HEK293 (cell line): ENCODE data around the gene DOCK9.

Experiments
- CTCF ChIA-PET: fragments of 350-600 bp; formaldehyde crosslinking; extraction: SDS; loops from one replicate; lab custom pipeline; 2021; ENCODE audit warnings: antibody characterized with exemption; lab: Yijun Ruan, JAX
- POLR2A ChIA-PET: fragments of 300-600 bp; formaldehyde crosslinking; extraction: SDS; loops from one replicate; lab custom pipeline; 2020; ENCODE audit warnings: antibody characterized with exemption, inconsistent platforms; lab: Yijun Ruan, JAX
- H3K27ac ChIP-seq: fragments of 200-500 bp; sonication (Bioruptor generic); 2 replicates; pipeline ENCODE4 v1.5.1; 2014; ENCODE audit warnings: low read depth, low read length, control low read depth, inconsistent platforms; ENCODE audit errors: extremely low read depth
- H3K36me3 ChIP-seq, 2 experiments: fragments of 200-500 bp in 1 of 2; sonication (Bioruptor generic) in 1 of 2; 1 replicate in 1 of 2; 2 replicates in 1 of 2; pipeline ENCODE4 v1.5.1; 2014 to 2017; ENCODE audit warnings: inconsistent platforms in 2 of 2, low read length in 2 of 2; ENCODE audit not compliant: control insufficient read depth in 2 of 2, insufficient read depth in 1 of 2
- H3K4me1 ChIP-seq: fragments of 200-500 bp; sonication (Bioruptor generic); 2 replicates; pipeline ENCODE4 v1.5.1; 2014; ENCODE audit warnings: mild to moderate bottlenecking, low read length, inconsistent platforms; ENCODE audit not compliant: control insufficient read depth, insufficient read depth
- H3K4me3 ChIP-seq: 2 replicates; pipeline ENCODE4 v1.5.1; 2011; ENCODE audit warnings: low read depth, mild to moderate bottlenecking, control low read depth, low read length, moderate library complexity
- H3K9me3 ChIP-seq: fragments of 200-500 bp; sonication (Bioruptor generic); 2 replicates; pipeline ENCODE4 v1.5.1; 2014; ENCODE audit warnings: low read depth, low read length, inconsistent platforms; ENCODE audit not compliant: control insufficient read depth, insufficient read depth
- FEZF1 ChIP-seq: fragments of 450-650 bp; formaldehyde crosslinking; IDR thresholded peaks from 2 replicates; pipeline ENCODE4 v1.5.1; 2016; ENCODE audit warnings: missing biosample characterization, missing genetic modification characterization
- GLIS2 ChIP-seq: fragments of 450-650 bp; formaldehyde crosslinking; IDR thresholded peaks from 2 replicates; pipeline ENCODE4 v1.5.1; 2016; ENCODE audit warnings: missing biosample characterization, missing genetic modification characterization
- PATZ1 ChIP-seq: fragments of 450-650 bp; formaldehyde crosslinking; IDR thresholded peaks from 2 replicates; pipeline ENCODE4 v1.5.1; 2016; ENCODE audit warnings: missing biosample characterization, missing genetic modification characterization
- PRDM10 ChIP-seq: fragments of 450-650 bp; formaldehyde crosslinking; IDR thresholded peaks from 2 replicates; pipeline ENCODE4 v1.5.1; 2016; ENCODE audit warnings: missing biosample characterization, missing genetic modification characterization
- SP7 ChIP-seq: fragments of 450-650 bp; formaldehyde crosslinking; IDR thresholded peaks from 2 replicates; pipeline ENCODE4 v1.5.1; 2016; ENCODE audit warnings: missing biosample characterization, missing genetic modification characterization
- TSHZ1 ChIP-seq: fragments of 450-650 bp; formaldehyde crosslinking; IDR thresholded peaks from 2 replicates; pipeline ENCODE4 v1.5.1; 2016; ENCODE audit warnings: missing biosample characterization, missing genetic modification characterization, borderline replicate concordance
- ZBTB21 ChIP-seq: fragments of 450-650 bp; formaldehyde crosslinking; IDR thresholded peaks from 2 replicates; pipeline ENCODE4 v1.5.1; 2017; ENCODE audit warnings: missing biosample characterization, missing genetic modification characterization
- ZBTB7A ChIP-seq: fragments of 450-650 bp; formaldehyde crosslinking; IDR thresholded peaks from 2 replicates; pipeline ENCODE4 v1.5.1; 2016; ENCODE audit warnings: low read depth, missing biosample characterization, missing genetic modification characterization
- ZBTB8A ChIP-seq: fragments of 450-650 bp; formaldehyde crosslinking; IDR thresholded peaks from 2 replicates; pipeline ENCODE4 v1.5.1; 2016; ENCODE audit warnings: missing biosample characterization, missing genetic modification characterization
- ZFP69B ChIP-seq: fragments of 450-650 bp; formaldehyde crosslinking; IDR thresholded peaks from 2 replicates; pipeline ENCODE4 v1.5.1; 2016; ENCODE audit warnings: missing biosample characterization, missing genetic modification characterization
- ZNF169 ChIP-seq: fragments of 450-650 bp; formaldehyde crosslinking; IDR thresholded peaks from 2 replicates; pipeline ENCODE4 v1.5.1; 2016; ENCODE audit warnings: missing biosample characterization, missing genetic modification characterization
- ZNF37A ChIP-seq: fragments of 450-650 bp; IDR thresholded peaks from 2 replicates; pipeline ENCODE4 v1.5.1; 2018; ENCODE audit warnings: missing biosample characterization, missing genetic modification characterization
- ZNF501 ChIP-seq: fragments of 450-650 bp; formaldehyde crosslinking; IDR thresholded peaks from 2 replicates; pipeline ENCODE4 v1.5.1; 2016; ENCODE audit warnings: missing biosample characterization, missing genetic modification characterization
- ZNF548 ChIP-seq: fragments of 450-650 bp; formaldehyde crosslinking; IDR thresholded peaks from 2 replicates; pipeline ENCODE4 v1.5.1; 2016; ENCODE audit warnings: missing biosample characterization, missing genetic modification characterization
- ZNF624 ChIP-seq: fragments of 450-650 bp; formaldehyde crosslinking; IDR thresholded peaks from 2 replicates; pipeline ENCODE4 v1.5.1; 2017; ENCODE audit warnings: missing biosample characterization, missing genetic modification characterization
- ZNF658 ChIP-seq: fragments of 450-650 bp; formaldehyde crosslinking; IDR thresholded peaks from 2 replicates; pipeline ENCODE4; 2016; ENCODE audit warnings: missing biosample characterization, missing genetic modification characterization
- ZNF660 ChIP-seq: fragments of 450-650 bp; IDR thresholded peaks from 2 replicates; pipeline ENCODE4 v1.5.1; 2018; ENCODE audit warnings: missing biosample characterization, mild to moderate bottlenecking, missing genetic modification characterization
- ZNF664 ChIP-seq: fragments of 450-650 bp; formaldehyde crosslinking; IDR thresholded peaks from 2 replicates; pipeline ENCODE4 v1.5.1; 2016; ENCODE audit warnings: missing biosample characterization, missing genetic modification characterization
- ZNF692 ChIP-seq: fragments of 450-650 bp; formaldehyde crosslinking; IDR thresholded peaks from 2 replicates; pipeline ENCODE4 v1.5.1; 2016; ENCODE audit warnings: missing biosample characterization, missing genetic modification characterization
- ZNF707 ChIP-seq: fragments of 450-650 bp; formaldehyde crosslinking; IDR thresholded peaks from 2 replicates; pipeline ENCODE4 v1.5.1; 2016; ENCODE audit warnings: missing biosample characterization, missing genetic modification characterization
- ZNF792 ChIP-seq: fragments of 450-650 bp; formaldehyde crosslinking; IDR thresholded peaks from 2 replicates; pipeline ENCODE4 v1.5.1; 2016; ENCODE audit warnings: missing biosample characterization, missing genetic modification characterization

The DOCK9 gene

GRCh38 chr13:98846986-98847385 is 130.9 kb downstream of the DOCK9 start:
- ChIA-PET CTCF (no interaction called here), POLR2A (no interaction called here)
- no peak for TF ChIP-seq ZNF792
- no peak for TF ChIP-seq GLIS2
- no peak for TF ChIP-seq ZNF692 (tag by site-specific recombination)
- no peak for TF ChIP-seq ZBTB7A (tag by site-specific recombination)
- TF ChIP-seq ZNF624, result no peak
- no peak for TF ChIP-seq ZNF658 (tag by site-specific recombination)
- no peak for TF ChIP-seq SP7 (tag by site-specific recombination)
- no peak for TF ChIP-seq FEZF1 (tag by site-specific recombination)
- no peak for TF ChIP-seq ZBTB21
- no peak for TF ChIP-seq PATZ1 (tag by site-specific recombination)
- no peak for TF ChIP-seq ZNF660
- no peak for TF ChIP-seq ZBTB8A
- no peak for TF ChIP-seq ZNF169 (tag by site-specific recombination)
- TF ChIP-seq ZNF548 (tag by site-specific recombination), result no peak
- no peak for TF ChIP-seq ZNF664
- Histone ChIP-seq H3K9me3 (no peaks in the 10 kb centered on the region), H3K27ac (no peak overlapping the region), H3K4me3 (no peak overlapping the region), H3K36me3 (peaks cover 0 to 3% of the 10 kb centered on the region in 2 experiments; a peak in 1 of 3 replicates), H3K4me1 (no peaks in the 10 kb centered on the region)

GRCh38 chr13:98846521-98846920 is 131.3 kb downstream of the DOCK9 start:
- Histone ChIP-seq H3K27ac (no peak overlapping the region), H3K4me1 (no peaks in the 10 kb centered on the region), H3K9me3 (no peaks in the 10 kb centered on the region), H3K4me3 (no peak overlapping the region), H3K36me3 (peaks cover 0 to 3% of the 10 kb centered on the region in 2 experiments; a peak in 1 of 3 replicates)
- POLR2A ChIA-PET, result no interaction called here
- CTCF ChIA-PET, result no interaction called here
- TF ChIP-seq ZNF501 (tag by site-specific recombination), result no peak
- TF ChIP-seq ZNF37A (tag by site-specific recombination), result no peak
- TF ChIP-seq PRDM10 (tag by site-specific recombination), result no peak
- no peak for TF ChIP-seq PATZ1 (tag by site-specific recombination)
- no peak for TF ChIP-seq ZNF707 (tag by site-specific recombination)
- no peak for TF ChIP-seq ZFP69B (tag by site-specific recombination)
- TF ChIP-seq TSHZ1 (tag by site-specific recombination), result no peak
